WTC11 (cell line): Measurements from ENCODE around the gene KCNK17. TPM values are rescaled to one million over a fixed set of nuclear protein-coding genes. Genes with fewer than 3 reads are reported as not detected.

Experiments used
- ATAC-seq: fragments of 200-7000 bp; cut with Tn5 transposase; 2 replicates; pipeline ENCODE4 v1.10.0; 2021; ENCODE audit warnings: mild to moderate bottlenecking, moderate library complexity
- CTCF ChIA-PET: fragments of 300-600 bp; sonication (Branson Sonifier 250); formaldehyde crosslinking; loops from one replicate; lab custom pipeline; 2021; ENCODE audit warnings: antibody characterized with exemption; lab: Charles Lee
- POLR2A ChIA-PET: fragments of 350-600 bp; sonication (Branson Sonifier 250); formaldehyde crosslinking; loops from one replicate; lab custom pipeline; 2021; ENCODE audit warnings: antibody characterized with exemption; lab: Charles Lee
- DNase-seq: peaks from one replicate; pipeline ENCODE4 v3.0.0; 2021; ENCODE audit warnings: low spot score
- H3K27ac Mint-ChIP-seq: 2 replicates; pipeline ENCODE4 v1.8.0; 2021; ENCODE audit warnings: mixed read lengths
- H3K27me3 Mint-ChIP-seq: 2 replicates; pipeline ENCODE4 v1.8.0; 2021; ENCODE audit warnings: low read depth, mild to moderate bottlenecking, moderate library complexity, mixed read lengths
- H3K36me3 Mint-ChIP-seq: 2 replicates; pipeline ENCODE4 v1.8.0; 2021; ENCODE audit warnings: mixed read lengths
- H3K4me1 Mint-ChIP-seq: 2 replicates; pipeline ENCODE4 v1.8.0; 2022; ENCODE audit warnings: mixed read lengths
- H3K4me3 Mint-ChIP-seq: 2 replicates; pipeline ENCODE4 v1.8.0; 2021; ENCODE audit warnings: mild to moderate bottlenecking, moderate library complexity, mixed read lengths
- H3K9me3 Mint-ChIP-seq: 2 replicates; pipeline ENCODE4 v1.8.0; 2021; ENCODE audit warnings: mixed read lengths
- ATF6 ChIP-seq: sonication (generic); formaldehyde crosslinking; IDR thresholded peaks from 2 replicates; pipeline ENCODE4 v1.8.1; 2023; ENCODE audit warnings: mild to moderate bottlenecking, missing genetic modification reagents
- CREM ChIP-seq: sonication (generic); formaldehyde crosslinking; IDR thresholded peaks from 2 replicates; pipeline ENCODE4 v1.8.1; 2022; ENCODE audit warnings: mild to moderate bottlenecking, missing genetic modification reagents, moderate library complexity
- E2F4 ChIP-seq: sonication (generic); formaldehyde crosslinking; IDR thresholded peaks from 2 replicates; pipeline ENCODE4 v1.8.1; 2022; ENCODE audit warnings: low read depth, mild to moderate bottlenecking, moderate library complexity, missing genetic modification reagents, borderline replicate concordance
- ETV6 ChIP-seq: sonication (generic); formaldehyde crosslinking; IDR thresholded peaks from 2 replicates; pipeline ENCODE4 v1.8.1; 2022; ENCODE audit warnings: mild to moderate bottlenecking, missing genetic modification reagents
- FOXK1 ChIP-seq: sonication (generic); formaldehyde crosslinking; IDR thresholded peaks from 2 replicates; pipeline ENCODE4 v1.8.0; 2022; ENCODE audit warnings: mild to moderate bottlenecking, moderate library complexity, missing genetic modification reagents
- MXD4 ChIP-seq: fragments of 250-450 bp; sonication (Bioruptor Pico); IDR thresholded peaks from 2 replicates; pipeline ENCODE4 v1.8.0; 2021; ENCODE audit warnings: mild to moderate bottlenecking, moderate library complexity, borderline replicate concordance
- NFE2L1 ChIP-seq: sonication (generic); formaldehyde crosslinking; IDR thresholded peaks from 2 replicates; pipeline ENCODE4 v1.8.1; 2023; ENCODE audit warnings: missing genetic modification reagents
- RELA ChIP-seq: sonication (generic); formaldehyde crosslinking; IDR thresholded peaks from 2 replicates; pipeline ENCODE4 v1.8.1; 2022; ENCODE audit warnings: missing genetic modification reagents, mild to moderate bottlenecking, borderline replicate concordance
- SP1 ChIP-seq: sonication (generic); formaldehyde crosslinking; conservative IDR thresholded peaks from 2 replicates; pipeline ENCODE4 v1.8.1; 2022; ENCODE audit warnings: missing genetic modification reagents
- TP53 ChIP-seq: sonication (generic); formaldehyde crosslinking; IDR thresholded peaks from 2 replicates; pipeline ENCODE4 v1.8.1; 2023; ENCODE audit warnings: mild to moderate bottlenecking, missing genetic modification reagents
- ZBTB21 ChIP-seq: sonication (generic); formaldehyde crosslinking; IDR thresholded peaks from 2 replicates; pipeline ENCODE4 v1.8.1; 2023; ENCODE audit warnings: mild to moderate bottlenecking, missing genetic modification reagents, borderline replicate concordance
- ZNF138 ChIP-seq: sonication (generic); formaldehyde crosslinking; conservative IDR thresholded peaks from 2 replicates; pipeline ENCODE4 v1.8.1; 2022; ENCODE audit warnings: mild to moderate bottlenecking, moderate library complexity, missing genetic modification reagents
- ZNF219 ChIP-seq: sonication (generic); formaldehyde crosslinking; IDR thresholded peaks from 2 replicates; pipeline ENCODE4 v1.8.0; 2023; ENCODE audit warnings: missing genetic modification reagents, mild to moderate bottlenecking, borderline replicate concordance
- ZNF396 ChIP-seq: fragments of 250-450 bp; sonication (Bioruptor Pico); IDR thresholded peaks from 2 replicates; pipeline ENCODE4 v1.8.0; 2021; ENCODE audit warnings: mild to moderate bottlenecking, moderate library complexity, borderline replicate concordance
- ZNF671 ChIP-seq: fragments of 250-450 bp; sonication (Bioruptor Pico); IDR thresholded peaks from 2 replicates; pipeline ENCODE4 v1.8.0; 2021; ENCODE audit warnings: mild to moderate bottlenecking
- total RNA-seq: library from RNA; stranded (reverse); gene quantifications from 3 replicates; pipeline ENCODE4 v1.2.3, GENCODE V29; 2021
- TF ChIP-seq, protein P1 (sequence below): fragments of 250-450 bp; sonication (Bioruptor Pico); IDR thresholded peaks from 2 replicates; pipeline ENCODE4 v1.8.0; 2021; ENCODE audit warnings: mild to moderate bottlenecking
- TF ChIP-seq, protein P2 (sequence below): sonication (generic); formaldehyde crosslinking; IDR thresholded peaks from 2 replicates; pipeline ENCODE4 v1.8.1; 2023; ENCODE audit warnings: mild to moderate bottlenecking, missing genetic modification reagents, moderate library complexity
- TF ChIP-seq, protein P3 (sequence below): fragments of 250-450 bp; sonication (Bioruptor Pico); conservative IDR thresholded peaks from 2 replicates; pipeline ENCODE4 v1.9.0; 2021; ENCODE audit warnings: mild to moderate bottlenecking
- TF ChIP-seq, protein P4 (sequence below): sonication (generic); formaldehyde crosslinking; IDR thresholded peaks from 2 replicates; pipeline ENCODE4 v1.8.0; 2022; ENCODE audit warnings: missing genetic modification reagents
- TF ChIP-seq, protein P5 (sequence below): sonication (generic); formaldehyde crosslinking; IDR thresholded peaks from 2 replicates; pipeline ENCODE4 v1.8.1; 2022; ENCODE audit warnings: low read depth, missing genetic modification reagents, borderline replicate concordance
- TF ChIP-seq, protein P6 (sequence below): fragments of 250-450 bp; sonication (Bioruptor Pico); IDR thresholded peaks from 2 replicates; pipeline ENCODE4 v1.9.0; 2021; ENCODE audit warnings: moderate library complexity, mild to moderate bottlenecking, inconsistent platforms, borderline replicate concordance

The KCNK17 gene
- total RNA-seq, 1 experiment from 2014 or later: 2.1 TPM

GRCh38 chr6:39269961-39270360, 44.3 kb downstream of the KCNK17 start (continued):
- TF ChIP-seq E2F4 (CRISPR knock-in tag) (no peak), ZBTB21 (CRISPR knock-in tag) (no peak), MXD4 (CRISPR knock-in tag) (no peak), NFE2L1 (CRISPR knock-in tag) (no peak), CREM (no peak), ETV6 (no peak), TP53 (CRISPR knock-in tag) (no peak)
- TF ChIP-seq, protein P1, sequence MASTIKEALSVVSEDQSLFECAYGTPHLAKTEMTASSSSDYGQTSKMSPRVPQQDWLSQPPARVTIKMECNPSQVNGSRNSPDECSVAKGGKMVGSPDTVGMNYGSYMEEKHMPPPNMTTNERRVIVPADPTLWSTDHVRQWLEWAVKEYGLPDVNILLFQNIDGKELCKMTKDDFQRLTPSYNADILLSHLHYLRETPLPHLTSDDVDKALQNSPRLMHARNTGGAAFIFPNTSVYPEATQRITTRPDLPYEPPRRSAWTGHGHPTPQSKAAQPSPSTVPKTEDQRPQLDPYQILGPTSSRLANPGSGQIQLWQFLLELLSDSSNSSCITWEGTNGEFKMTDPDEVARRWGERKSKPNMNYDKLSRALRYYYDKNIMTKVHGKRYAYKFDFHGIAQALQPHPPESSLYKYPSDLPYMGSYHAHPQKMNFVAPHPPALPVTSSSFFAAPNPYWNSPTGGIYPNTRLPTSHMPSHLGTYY (CRISPR knock-in tag): no peak
- TF ChIP-seq, protein P2, sequence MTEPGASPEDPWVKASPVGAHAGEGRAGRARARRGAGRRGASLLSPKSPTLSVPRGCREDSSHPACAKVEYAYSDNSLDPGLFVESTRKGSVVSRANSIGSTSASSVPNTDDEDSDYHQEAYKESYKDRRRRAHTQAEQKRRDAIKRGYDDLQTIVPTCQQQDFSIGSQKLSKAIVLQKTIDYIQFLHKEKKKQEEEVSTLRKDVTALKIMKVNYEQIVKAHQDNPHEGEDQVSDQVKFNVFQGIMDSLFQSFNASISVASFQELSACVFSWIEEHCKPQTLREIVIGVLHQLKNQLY (CRISPR knock-in tag): no peak
- TF ChIP-seq, protein P3, sequence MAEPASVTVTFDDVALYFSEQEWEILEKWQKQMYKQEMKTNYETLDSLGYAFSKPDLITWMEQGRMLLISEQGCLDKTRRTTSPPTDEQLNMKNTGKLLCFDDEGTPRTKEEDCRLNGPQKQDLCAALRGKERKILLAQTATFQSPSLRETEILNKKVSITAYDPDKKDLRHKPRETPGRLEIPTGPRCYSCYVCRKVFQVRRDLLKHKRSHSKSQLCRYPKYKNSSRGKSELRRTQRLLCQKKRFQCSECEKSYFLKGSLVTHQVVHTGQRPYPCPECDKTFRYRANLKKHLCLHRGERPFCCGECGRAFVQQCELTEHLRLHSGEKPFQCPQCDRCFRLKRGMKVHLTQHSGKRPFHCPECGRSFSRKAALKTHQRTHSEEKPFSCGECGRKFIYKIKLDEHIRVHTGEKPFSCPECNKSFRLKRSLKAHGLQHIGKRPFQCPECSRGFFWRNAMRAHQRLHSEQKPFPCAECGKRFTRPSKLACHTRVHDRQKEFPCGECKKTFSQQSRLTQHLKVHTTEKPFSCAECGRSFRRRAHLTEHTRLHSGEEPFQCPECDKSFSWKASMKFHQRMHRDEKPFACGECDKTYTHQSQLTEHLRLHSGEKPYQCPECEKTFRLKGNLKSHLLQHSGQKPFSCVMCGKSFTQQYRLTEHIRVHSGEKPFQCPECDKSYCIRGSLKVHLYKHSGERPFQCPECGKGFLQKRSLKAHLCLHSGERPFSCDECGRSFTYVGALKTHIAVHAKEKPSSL: no peak

DNA sequence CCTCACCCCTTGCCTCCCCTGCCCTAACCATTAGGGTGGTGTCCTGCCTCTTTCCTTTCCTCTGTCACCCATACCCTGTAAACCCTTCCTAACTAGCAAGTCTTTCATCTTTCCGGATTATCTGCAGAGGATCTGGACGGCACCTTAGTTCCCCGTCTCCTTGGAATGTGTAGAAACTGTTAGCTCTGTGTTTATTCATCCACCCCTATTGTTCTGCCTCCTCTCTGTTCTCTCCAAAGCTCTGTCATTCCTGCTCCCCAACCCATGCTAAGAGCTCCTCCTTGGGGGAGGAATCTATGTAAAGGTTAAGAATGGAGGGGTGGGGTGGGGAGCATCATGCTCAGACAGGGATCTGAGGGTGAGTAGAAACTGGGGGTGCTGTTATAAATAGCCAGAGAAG, 45.5 kb downstream of the KCNK17 start:
- peak; percentile 43 for ATAC-seq
- TF ChIP-seq, protein P4, sequence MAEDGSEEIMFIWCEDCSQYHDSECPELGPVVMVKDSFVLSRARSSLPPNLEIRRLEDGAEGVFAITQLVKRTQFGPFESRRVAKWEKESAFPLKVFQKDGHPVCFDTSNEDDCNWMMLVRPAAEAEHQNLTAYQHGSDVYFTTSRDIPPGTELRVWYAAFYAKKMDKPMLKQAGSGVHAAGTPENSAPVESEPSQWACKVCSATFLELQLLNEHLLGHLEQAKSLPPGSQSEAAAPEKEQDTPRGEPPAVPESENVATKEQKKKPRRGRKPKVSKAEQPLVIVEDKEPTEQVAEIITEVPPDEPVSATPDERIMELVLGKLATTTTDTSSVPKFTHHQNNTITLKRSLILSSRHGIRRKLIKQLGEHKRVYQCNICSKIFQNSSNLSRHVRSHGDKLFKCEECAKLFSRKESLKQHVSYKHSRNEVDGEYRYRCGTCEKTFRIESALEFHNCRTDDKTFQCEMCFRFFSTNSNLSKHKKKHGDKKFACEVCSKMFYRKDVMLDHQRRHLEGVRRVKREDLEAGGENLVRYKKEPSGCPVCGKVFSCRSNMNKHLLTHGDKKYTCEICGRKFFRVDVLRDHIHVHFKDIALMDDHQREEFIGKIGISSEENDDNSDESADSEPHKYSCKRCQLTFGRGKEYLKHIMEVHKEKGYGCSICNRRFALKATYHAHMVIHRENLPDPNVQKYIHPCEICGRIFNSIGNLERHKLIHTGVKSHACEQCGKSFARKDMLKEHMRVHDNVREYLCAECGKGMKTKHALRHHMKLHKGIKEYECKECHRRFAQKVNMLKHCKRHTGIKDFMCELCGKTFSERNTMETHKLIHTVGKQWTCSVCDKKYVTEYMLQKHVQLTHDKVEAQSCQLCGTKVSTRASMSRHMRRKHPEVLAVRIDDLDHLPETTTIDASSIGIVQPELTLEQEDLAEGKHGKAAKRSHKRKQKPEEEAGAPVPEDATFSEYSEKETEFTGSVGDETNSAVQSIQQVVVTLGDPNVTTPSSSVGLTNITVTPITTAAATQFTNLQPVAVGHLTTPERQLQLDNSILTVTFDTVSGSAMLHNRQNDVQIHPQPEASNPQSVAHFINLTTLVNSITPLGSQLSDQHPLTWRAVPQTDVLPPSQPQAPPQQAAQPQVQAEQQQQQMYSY: no peak
- TF ChIP-seq RELA (no peak), SP1 (CRISPR knock-in tag) (no peak), FOXK1 (no peak), ZNF219 (CRISPR knock-in tag) (no peak), ZNF396 (CRISPR knock-in tag) (no peak), ATF6 (CRISPR knock-in tag) (no peak), ZNF671 (CRISPR knock-in tag) (no peak), ZNF138 (CRISPR knock-in tag) (no peak)
- TF ChIP-seq, protein P5, sequence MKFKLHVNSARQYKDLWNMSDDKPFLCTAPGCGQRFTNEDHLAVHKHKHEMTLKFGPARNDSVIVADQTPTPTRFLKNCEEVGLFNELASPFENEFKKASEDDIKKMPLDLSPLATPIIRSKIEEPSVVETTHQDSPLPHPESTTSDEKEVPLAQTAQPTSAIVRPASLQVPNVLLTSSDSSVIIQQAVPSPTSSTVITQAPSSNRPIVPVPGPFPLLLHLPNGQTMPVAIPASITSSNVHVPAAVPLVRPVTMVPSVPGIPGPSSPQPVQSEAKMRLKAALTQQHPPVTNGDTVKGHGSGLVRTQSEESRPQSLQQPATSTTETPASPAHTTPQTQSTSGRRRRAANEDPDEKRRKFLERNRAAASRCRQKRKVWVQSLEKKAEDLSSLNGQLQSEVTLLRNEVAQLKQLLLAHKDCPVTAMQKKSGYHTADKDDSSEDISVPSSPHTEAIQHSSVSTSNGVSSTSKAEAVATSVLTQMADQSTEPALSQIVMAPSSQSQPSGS (CRISPR knock-in tag): no peak
- TF ChIP-seq, protein P6, sequence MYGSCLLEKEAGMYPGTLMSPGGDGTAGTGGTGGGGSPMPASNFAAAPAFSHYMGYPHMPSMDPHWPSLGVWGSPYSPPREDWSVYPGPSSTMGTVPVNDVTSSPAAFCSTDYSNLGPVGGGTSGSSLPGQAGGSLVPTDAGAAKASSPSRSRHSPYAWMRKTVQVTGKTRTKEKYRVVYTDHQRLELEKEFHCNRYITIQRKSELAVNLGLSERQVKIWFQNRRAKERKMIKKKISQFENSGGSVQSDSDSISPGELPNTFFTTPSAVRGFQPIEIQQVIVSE (CRISPR knock-in tag): no peak
- TF ChIP-seq, all 79 proteins: peak for 0
- no peak overlapping the region for H3K27ac Mint-ChIP-seq
- H3K4me1 Mint-ChIP-seq: peaks cover 51% of the 10 kb centered on the region
- peaks cover 6% of the 10 kb centered on the region for H3K27me3 Mint-ChIP-seq
- H3K36me3 Mint-ChIP-seq: peaks cover 3% of the 10 kb centered on the region; the same call in 1 of the 2 replicates
- DNase-seq: no peak
- CTCF ChIA-PET: interaction anchor here (1.0 to 1.6 kb wide), 5 partner anchors 12 to 79 kb away, joined by 3 to 7 read pairs (median 4); no protein-coding TSS in a partner anchor
- H3K4me3 Mint-ChIP-seq: no peak overlapping the region
- POLR2A ChIA-PET: no interaction called here
- H3K9me3 Mint-ChIP-seq: peaks cover 10% of the 10 kb centered on the region
